NOMO-1 treated with dmso at 0.1 percent for 144 hours (cell line): ENCODE measurements around the gene NUP188.
A peak's percentile ranks its signal among the peaks of the same experiment; 100 is the strongest.
"Not testable (repeated sequence)": the region's sequence is repeated elsewhere in the genome, so short reads cannot be mapped to it uniquely, and the experiment has no call there.

ENCODE experiments used
- DNase-seq: peaks from one replicate; lab custom pipeline; 2025; ENCODE audit not compliant: unreplicated experiment; lab: John Stamatoyannopoulos, UW

The NUP188 gene

GRCh38 chr9:128944966-128945365, 2.5 kb upstream of the NUP188 start:
- DNase-seq: not testable (repeated sequence)

- DNase-seq: no peak
Observed at GRCh38 chr9:128945798-128946501, 1.5 kb upstream of the NUP188 start.

GRCh38 chr9:128946571-128947276, 775 bp upstream of the NUP188 start:
- no peak for DNase-seq

DNA sequence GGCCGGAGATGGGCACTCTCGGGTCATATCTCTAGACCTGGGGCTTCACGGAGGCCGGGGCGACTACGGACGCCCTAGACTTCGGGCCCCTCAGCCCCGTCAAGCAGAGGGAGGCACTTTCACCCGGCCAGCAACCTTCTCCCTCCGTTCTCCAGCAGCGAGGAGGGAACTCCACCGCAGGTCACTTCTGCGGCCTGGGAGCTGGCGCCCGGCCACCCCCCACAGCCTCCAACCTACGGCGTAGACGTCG, 297 bp upstream of the NUP188 start:
- DNase-seq: no peak

GRCh38 chr9:128961403-128961802, 13.9 kb downstream of the NUP188 start:
- DNase-seq: not testable (repeated sequence)

DNA sequence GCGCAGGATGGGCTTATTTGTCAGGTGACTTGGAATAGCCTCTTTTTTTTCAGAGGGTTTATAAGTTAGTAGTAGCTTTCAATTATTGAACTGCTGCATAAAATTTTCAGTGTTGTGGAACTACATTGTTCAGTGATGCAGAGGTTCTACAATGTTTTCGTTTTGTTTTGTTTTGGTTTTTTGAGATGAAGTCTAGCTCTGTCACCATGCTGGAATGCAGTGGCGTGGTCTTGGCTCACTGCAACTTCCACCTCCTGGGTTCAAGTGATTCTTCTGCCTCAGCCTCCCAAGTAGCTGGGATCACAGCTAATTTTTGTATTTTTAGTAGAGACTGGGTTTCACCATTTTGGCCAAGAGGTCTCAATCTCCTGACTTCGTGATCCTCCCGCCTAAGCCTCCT, 22.0 kb downstream of the NUP188 start:
- no peak for DNase-seq

- DNase-seq: no peak
Observed at GRCh38 chr9:128972956-128973355, 25.5 kb downstream of the NUP188 start.

DNA sequence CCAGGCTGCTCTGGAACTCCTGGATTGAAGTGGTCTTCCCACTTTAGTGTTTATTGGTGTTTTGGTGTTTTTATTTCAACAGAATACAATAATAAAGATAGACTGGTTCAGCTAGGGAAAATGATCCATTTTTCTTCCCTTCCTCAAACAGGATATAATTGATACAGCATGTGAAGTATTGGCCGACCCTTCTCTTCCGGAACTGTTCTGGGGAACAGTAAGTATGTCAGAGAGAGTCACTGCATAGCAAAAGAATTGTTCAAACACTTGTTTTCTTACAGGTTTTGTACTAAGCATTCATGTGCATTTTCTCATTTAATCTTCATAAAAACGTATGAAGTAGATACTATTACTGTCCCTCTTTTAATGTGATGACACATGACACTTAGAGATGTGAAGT, 31.6 kb downstream of the NUP188 start:
- no peak for DNase-seq

DNA sequence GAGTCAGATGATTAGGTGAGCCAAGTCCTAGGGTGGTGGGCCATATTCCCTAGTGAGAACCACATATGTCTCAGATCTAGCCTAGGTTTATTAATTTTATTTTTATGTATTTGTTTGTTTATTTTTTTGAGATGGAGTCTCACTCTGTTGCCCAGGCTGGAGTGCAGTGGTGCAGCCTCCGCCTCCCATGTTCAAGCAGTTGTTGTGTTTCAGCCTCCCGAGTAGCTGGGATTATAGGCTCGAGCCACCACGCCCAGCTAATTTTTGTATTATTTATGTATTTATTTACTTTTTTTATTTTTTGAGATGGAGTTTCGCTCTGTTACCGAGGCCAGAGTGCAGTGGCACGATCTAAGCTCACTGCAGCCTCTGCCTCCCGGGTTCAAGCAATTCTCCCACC, 36.0 kb downstream of the NUP188 start:
- DNase-seq: no peak

DNA sequence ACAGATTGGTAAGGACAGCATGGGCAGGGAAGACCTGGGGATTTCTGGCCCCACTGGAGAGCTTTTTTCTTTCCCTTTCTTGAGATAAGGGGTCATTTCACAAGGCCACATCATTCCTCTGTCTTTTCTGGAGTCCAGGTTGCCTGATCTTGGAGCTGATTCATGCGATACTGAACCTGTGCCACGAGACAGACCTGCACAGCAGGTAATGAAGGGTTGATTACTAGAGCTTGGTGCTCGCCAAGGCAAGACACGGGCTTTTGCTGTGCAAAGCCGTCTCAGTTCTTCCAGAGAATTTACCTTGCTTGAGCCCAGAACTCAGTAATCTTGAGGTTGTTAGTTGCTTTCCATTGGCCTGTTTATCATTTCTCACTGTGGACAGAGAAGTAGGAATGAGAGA, 39.2 kb downstream of the NUP188 start:
- DNase-seq: no peak

DNA sequence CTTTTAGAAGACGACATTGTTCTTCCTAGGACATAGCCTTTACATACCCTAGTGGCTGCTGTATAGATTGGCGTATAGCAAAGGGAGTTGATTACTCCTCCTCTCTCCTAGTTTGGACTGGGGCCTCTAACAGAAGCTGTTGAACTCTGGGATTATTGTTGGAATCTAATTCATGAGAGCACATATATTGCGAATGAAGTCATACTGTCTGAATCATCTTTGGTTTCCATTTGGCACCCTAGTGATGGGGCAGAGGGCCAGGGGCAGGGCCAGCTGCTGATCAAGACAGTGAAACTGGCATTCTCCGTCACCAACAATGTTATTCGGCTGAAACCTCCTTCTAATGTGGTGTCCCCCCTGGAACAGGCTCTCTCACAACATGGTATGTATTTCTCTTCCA, 40.3 kb downstream of the NUP188 start:
- no peak for DNase-seq

DNA sequence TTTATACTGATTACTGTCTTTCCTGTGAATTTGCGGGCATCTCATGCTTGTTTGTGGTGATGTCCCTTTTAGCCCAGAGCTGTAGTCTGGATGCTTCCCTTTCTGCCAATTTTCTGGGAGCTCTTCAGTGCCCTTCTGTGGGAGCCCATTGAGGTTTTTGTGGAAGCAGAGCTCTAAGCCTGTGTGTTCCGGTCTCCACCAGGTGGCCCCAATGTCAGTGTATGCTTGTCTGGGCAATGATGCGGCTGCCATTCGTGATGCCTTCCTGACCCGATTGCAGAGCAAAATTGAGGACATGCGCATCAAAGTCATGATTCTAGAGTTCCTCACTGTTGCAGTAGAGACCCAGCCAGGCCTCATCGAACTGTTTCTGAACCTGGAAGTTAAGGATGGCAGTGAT, 45.5 kb downstream of the NUP188 start:
- no peak for DNase-seq

GRCh38 chr9:128995791-128996190, 48.3 kb downstream of the NUP188 start:
- DNase-seq: no peak

DNA sequence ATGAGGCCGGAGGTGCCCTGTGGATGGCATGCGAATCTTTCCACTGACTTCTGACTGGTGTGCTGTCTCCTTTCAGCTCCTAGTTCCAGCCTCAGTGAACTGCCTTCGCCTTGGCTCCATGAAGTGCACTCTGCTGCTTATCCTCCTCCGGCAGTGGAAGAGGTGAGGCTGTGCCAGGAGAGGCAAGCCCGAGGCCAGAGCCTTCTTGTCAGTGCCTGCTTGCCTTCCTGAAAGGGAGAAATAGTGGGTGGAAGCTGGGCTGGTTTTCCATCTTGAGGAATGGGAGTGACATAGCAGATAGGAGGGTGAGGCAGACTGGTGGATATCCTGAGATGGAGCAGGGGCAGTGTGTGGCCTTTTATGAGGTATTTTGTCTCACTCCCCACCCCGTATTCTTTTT, 51.0 kb downstream of the NUP188 start:
- no peak for DNase-seq

DNA sequence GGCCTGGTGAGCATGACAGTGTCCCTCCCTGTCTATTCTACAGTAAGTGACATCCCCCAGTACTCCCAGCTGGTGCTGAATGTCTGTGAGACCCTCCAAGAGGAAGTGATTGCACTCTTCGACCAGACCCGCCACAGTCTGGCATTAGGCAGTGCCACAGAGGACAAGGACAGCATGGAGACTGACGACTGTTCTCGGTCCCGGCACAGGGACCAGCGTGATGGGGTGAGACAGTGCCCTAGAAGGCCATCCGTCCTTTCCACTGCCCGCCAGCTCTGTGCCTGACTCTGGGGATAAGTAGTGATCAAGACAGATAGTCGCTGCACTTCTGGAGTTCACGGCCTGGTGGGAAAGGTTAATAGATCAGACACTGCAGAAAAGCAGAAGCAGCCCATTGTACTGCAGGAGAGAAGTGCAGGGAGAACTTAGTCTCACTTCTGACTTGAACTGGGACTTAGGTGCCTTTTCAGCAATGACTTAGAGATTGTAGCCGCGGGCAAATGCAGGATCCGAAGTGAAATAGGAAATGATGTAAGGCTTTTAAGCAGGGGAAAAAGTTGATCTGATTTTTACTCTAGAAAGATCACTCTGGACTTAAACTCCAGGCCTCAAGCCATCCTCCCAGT, 52.2 kb downstream of the NUP188 start:
- no peak for DNase-seq

- DNase-seq: no peak
Observed at GRCh38 chr9:129001504-129002325, 54.2 kb downstream of the NUP188 start.

- no peak for DNase-seq
Observed at GRCh38 chr9:129002992-129003391, 55.5 kb downstream of the NUP188 start.

DNA sequence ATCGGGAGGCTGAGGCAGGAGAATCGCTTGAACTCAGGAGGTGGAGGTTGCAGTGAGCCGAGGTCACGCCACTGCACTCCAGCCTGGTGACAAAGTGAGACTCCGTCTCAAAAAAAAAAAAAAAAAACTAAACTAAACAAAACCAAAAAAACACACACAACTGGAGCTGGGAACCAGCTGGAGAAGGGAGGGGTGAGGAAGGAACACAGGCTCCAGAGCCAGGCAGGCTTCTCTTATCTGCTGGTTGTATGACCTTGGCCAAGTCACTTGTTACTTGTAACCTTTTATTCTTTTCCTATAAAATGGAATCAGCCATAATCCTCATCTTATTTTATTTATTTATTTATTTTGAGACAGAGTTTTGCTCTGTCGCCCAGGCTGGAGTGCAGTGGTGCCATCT, 56.7 kb downstream of the NUP188 start:
- not testable (repeated sequence) for DNase-seq

DNA sequence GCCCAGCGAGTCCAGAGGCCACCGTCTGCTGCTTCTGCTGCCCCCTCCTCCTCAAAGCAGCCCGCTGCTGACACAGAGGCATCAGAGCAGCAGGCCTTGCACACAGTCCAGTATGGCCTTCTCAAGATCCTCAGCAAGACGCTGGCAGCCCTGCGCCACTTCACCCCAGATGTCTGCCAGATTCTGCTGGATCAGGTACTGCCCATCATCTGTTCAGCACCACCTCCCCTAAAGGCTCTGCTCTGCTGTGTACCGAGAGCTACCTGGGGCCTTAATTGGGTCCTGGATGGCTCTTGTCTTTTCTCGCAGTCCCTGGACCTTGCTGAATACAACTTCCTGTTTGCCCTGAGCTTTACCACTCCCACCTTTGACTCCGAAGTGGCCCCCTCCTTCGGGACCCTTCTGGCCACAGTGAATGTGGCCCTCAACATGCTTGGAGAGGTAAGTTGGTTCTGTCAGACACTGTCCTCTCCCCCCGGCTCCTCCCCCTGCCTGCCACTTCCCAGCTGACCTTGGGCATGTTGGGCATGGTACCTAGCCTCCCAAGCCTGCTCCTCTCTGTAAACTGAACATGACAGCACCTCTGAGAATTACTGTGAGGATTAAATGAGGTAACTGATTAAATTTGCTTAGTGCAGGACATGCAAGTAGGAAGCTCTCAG, 58.0 kb downstream of the NUP188 start:
- no peak for DNase-seq

DNA sequence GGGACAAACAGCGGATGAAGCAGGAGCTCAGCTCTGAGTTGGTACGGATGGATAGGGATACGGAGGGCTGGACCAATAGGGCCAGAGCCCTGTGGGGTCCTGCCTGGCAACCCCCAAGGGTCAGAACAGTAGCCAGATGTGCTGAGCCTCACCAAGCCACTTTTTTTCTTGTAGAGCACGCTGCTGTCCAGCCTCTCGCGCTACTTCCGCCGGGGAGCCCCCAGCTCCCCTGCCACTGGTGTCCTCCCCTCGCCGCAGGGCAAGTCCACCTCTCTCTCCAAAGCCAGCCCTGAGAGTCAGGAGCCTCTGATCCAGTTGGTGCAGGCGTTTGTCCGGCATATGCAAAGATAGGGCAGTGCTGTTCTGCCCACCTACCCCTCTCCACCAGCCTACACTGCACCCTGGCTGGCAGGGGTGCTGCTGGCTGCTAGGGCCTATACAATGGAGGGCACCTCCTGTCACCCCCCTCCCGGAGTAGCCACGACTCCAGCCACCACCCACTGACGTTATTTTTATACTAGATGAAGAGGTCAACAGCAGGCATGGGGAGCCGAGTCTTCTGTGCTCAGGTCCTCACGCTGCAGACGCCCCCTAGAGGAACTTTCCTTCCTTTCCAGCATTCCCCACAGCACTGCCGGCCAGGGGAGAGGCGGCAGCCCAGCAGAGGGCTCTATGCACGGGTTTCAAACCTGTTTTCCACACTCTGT, 59.0 kb downstream of the NUP188 start:
- peak; percentile 34 for DNase-seq
